Osteoblast (primary cell): ENCODE measurements around the gene AGTPBP1. TPM values are rescaled to one million over a fixed set of nuclear protein-coding genes. Genes with fewer than 3 reads are reported as not detected.

Experiments used
- DNase-seq: peaks from one replicate; pipeline ENCODE4 v3.0.0; 2011; ENCODE audit warnings: low spot score, mixed read lengths; ENCODE audit not compliant: insufficient read length; ENCODE audit errors: missing footprints
- H2AFZ ChIP-seq: 2 replicates; pipeline ENCODE4 v1.6.0; 2011; ENCODE audit warnings: mild to moderate bottlenecking, low read length
- H3K27ac ChIP-seq: 2 replicates; pipeline ENCODE4 v1.5.1; 2011; ENCODE audit warnings: mild to moderate bottlenecking, low read depth, low read length, moderate library complexity
- H3K27me3 ChIP-seq: 2 replicates; pipeline ENCODE4 v1.6.0; 2012; ENCODE audit warnings: mild to moderate bottlenecking, control low read depth, inconsistent platforms, low read length, moderate library complexity; ENCODE audit not compliant: insufficient read depth
- H3K36me3 ChIP-seq: 2 replicates; pipeline ENCODE4 v1.5.1; 2011; ENCODE audit warnings: mild to moderate bottlenecking, low read length, control low read depth, moderate library complexity; ENCODE audit not compliant: insufficient read depth
- H3K4me1 ChIP-seq: 2 replicates; pipeline ENCODE4 v1.5.1; 2011; ENCODE audit warnings: mild to moderate bottlenecking, low read length, control low read depth, moderate library complexity; ENCODE audit not compliant: insufficient read depth
- H3K4me2 ChIP-seq: 2 replicates; pipeline ENCODE4 v1.6.0; 2011; ENCODE audit warnings: mild to moderate bottlenecking, low read length; ENCODE audit not compliant: insufficient read depth
- H3K4me3 ChIP-seq: fragments of 200-600 bp; sonication (generic); 3 replicates; pipeline ENCODE4 v1.5.1; 2012; ENCODE audit warnings: mild to moderate bottlenecking, low read length, inconsistent platforms; ENCODE audit not compliant: insufficient read depth
- H3K79me2 ChIP-seq: 2 replicates; pipeline ENCODE4 v1.6.0; 2012; ENCODE audit warnings: mild to moderate bottlenecking, low read length, control low read depth, inconsistent platforms; ENCODE audit not compliant: insufficient read depth
- H3K9me3 ChIP-seq: 2 replicates; pipeline ENCODE4 v1.5.1; 2011; ENCODE audit warnings: low read depth, low read length, control low read depth
- H4K20me1 ChIP-seq: 2 replicates; pipeline ENCODE4 v1.6.0; 2012; ENCODE audit warnings: mild to moderate bottlenecking, low read length, control low read depth; ENCODE audit not compliant: insufficient read depth
- CTCF ChIP-seq: IDR thresholded peaks from 2 replicates; pipeline ENCODE4 v1.5.1; 2011; ENCODE audit warnings: mild to moderate bottlenecking, low read depth, low read length, moderate library complexity; ENCODE audit errors: extremely low read depth
- total RNA-seq: library from RNA; depleted of rRNA; stranded (reverse); fragments of >200 nt; gene quantifications from 2 replicates; pipeline ENCODE4 v1.2.3, GENCODE V29; 2012

The AGTPBP1 gene
- total RNA-seq, 1 donor: 17.0 TPM

- no peaks in the 10 kb centered on the region for H3K27me3 ChIP-seq
- H3K9me3 ChIP-seq: no peaks in the 10 kb centered on the region
- H2AFZ ChIP-seq: no peak overlapping the region
- no peak overlapping the region for H3K27ac ChIP-seq
- no peak for TF ChIP-seq CTCF
- H3K4me1 ChIP-seq: no peaks in the 10 kb centered on the region
- no peaks in the 10 kb centered on the region for H3K36me3 ChIP-seq
- H3K4me3 ChIP-seq: no peak overlapping the region
- H4K20me1 ChIP-seq: no peaks in the 10 kb centered on the region
- H3K79me2 ChIP-seq: no peaks in the 10 kb centered on the region
- no peak overlapping the region for H3K4me2 ChIP-seq
- no peak for DNase-seq
These were observed 198.6 kb downstream of the AGTPBP1 start for GRCh38 chr9:85543196-85543595.

DNA sequence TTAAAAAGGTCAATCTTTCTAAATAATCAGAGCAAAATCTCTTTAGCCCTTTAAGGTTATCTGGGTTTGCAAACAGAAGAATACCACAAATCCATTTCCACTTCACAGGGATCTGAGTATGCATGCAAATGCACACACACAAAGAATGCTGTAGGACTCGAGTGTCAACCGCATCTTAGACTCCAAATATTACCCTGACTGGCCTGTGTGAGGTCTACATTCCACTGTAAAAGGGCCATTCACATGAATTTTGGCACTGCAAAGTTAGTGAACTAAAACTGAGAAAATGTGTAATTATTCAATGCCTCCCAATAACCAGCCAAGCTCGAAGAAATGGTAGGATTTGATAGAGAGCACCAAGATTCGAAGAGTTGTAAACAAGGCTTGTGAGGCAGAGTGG lies 199.9 kb downstream of the AGTPBP1 start:
- no peak overlapping the region for H3K4me2 ChIP-seq
- no peaks in the 10 kb centered on the region for H3K79me2 ChIP-seq
- no peak for TF ChIP-seq CTCF
- no peaks in the 10 kb centered on the region for H3K4me1 ChIP-seq
- DNase-seq: no peak
- H3K4me3 ChIP-seq: no peak overlapping the region
- no peaks in the 10 kb centered on the region for H3K9me3 ChIP-seq
- no peaks in the 10 kb centered on the region for H3K36me3 ChIP-seq
- no peak overlapping the region for H3K27ac ChIP-seq
- no peaks in the 10 kb centered on the region for H4K20me1 ChIP-seq
- no peaks in the 10 kb centered on the region for H3K27me3 ChIP-seq
- H2AFZ ChIP-seq: no peak overlapping the region

DNA sequence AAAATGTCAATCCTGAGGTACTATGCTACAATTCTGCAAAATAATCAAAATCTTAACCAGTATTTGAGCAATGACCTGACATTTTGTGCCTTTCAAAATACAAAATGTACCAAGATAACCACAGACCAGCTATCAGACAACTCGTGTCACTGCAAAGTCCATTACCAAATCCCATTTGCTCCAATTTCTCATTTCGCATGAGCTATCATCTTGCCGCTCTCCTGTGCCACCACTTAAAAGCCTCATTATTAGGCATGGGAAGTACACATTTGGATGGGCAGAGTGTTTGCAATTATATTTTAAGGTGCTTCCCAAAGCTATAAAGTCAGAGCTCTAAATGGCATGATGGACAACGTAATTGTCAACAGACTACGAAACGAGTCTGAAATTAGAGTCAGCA lies 205.2 kb downstream of the AGTPBP1 start:
- no peak overlapping the region for H2AFZ ChIP-seq
- no peak overlapping the region for H3K4me3 ChIP-seq
- DNase-seq: no peak
- no peak overlapping the region for H3K4me2 ChIP-seq
- no peak overlapping the region for H3K27ac ChIP-seq
- no peaks in the 10 kb centered on the region for H3K9me3 ChIP-seq
- peaks cover 10% of the 10 kb centered on the region for H3K4me1 ChIP-seq
- no peaks in the 10 kb centered on the region for H3K36me3 ChIP-seq
- no peaks in the 10 kb centered on the region for H3K27me3 ChIP-seq
- H4K20me1 ChIP-seq: no peaks in the 10 kb centered on the region
- no peak for TF ChIP-seq CTCF
- H3K79me2 ChIP-seq: no peaks in the 10 kb centered on the region

DNA sequence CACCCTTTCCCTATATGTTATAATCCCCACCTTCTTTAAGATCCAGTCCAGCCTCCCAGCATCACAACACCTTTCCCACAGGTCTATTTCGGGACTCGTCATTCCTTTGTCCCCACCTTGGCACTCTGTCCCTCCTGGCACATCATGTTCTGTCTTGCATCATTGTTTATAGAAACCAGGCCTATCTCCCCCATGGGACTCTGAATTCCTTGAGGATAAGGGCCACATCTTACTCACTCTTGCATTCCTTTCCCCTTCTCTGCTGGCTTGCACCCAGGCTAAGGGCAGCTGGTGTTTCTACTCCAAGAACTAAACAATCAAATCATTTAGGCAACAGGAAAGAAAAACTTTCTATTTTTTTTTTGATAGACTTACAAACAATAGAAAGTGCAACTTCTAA lies 205.7 kb downstream of the AGTPBP1 start:
- Histone ChIP-seq H3K27me3 (no peaks in the 10 kb centered on the region), H3K79me2 (no peaks in the 10 kb centered on the region), H3K9me3 (no peaks in the 10 kb centered on the region), H3K36me3 (no peaks in the 10 kb centered on the region), H2AFZ (no peak overlapping the region), H3K4me1 (peaks cover 10% of the 10 kb centered on the region), H3K4me3 (no peak overlapping the region), H4K20me1 (no peaks in the 10 kb centered on the region), H3K27ac (no peak overlapping the region), H3K4me2 (no peak overlapping the region)
- DNase-seq: no peak
- no peak for TF ChIP-seq CTCF
